ENCODE results near the gene CLMN. TPM values are rescaled to one million over a fixed set of nuclear protein-coding genes. Genes with fewer than 3 reads are reported as not detected.

CLMN gene
- total and polyA plus RNA-seq, 7 experiments from 2014 or later = 0.43 to 6.8 (median 0.70) TPM

GRCh38 chr14:95318399-95319311 is 1.1 kb downstream of the CLMN start:
- Histone ChIP-seq H3K4me3 (ENCODE audit: low read length) (peak overlapping the region; percentile 59), H3K36me3 (ENCODE audit: control insufficient read depth in 2 of 3, insufficient read depth in 3 of 3, low read length in 3 of 3) (no peaks in the 10 kb centered on the region), H3K27me3 (ENCODE audit: control insufficient read depth in 2 of 2, insufficient read depth in 2 of 2, low read length in 2 of 2) (peaks cover 0 to 7% of the 10 kb centered on the region in 2 donors), H3K9me3 (ENCODE audit: control insufficient read depth in 2 of 3, low read length in 3 of 3) (no peaks in the 10 kb centered on the region), H3K4me1 (ENCODE audit: control insufficient read depth in 2 of 2, insufficient read depth in 2 of 2, low read length in 2 of 2) (no peaks in the 10 kb centered on the region), H3K27ac (ENCODE audit: low read depth, low read length) (no peak overlapping the region)
- intact Hi-C loops (cut with micrococcal nuclease) = loop anchor here in 1 of 2 donors (2.0 kb wide), 1 partner anchor 162 kb away; the partner anchor contains the start of gene DICER1
- ChIA-PET POLR2A (no interaction called here), CTCF (no interaction called here)
- Mint-ChIP-seq H3K27me3 (peaks cover 7 to 48% (median 20%) of the 10 kb centered on the region in 5 donors), H3K4me3 (peak overlapping the region; percentile 47 to 94 (median 84)), H3K27ac (peak overlapping the region in 5 of 9 donors; percentile 2 to 91 (median 38)), H3K9me3 (no peaks in the 10 kb centered on the region), H3K4me1 (peaks cover 8 to 15% (median 12%) of the 10 kb centered on the region in 7 donors), H3K36me3 (no peaks in the 10 kb centered on the region)
- no peak for ATAC-seq
- DNase-seq = peak in 4 of 9 donors; percentile 1 to 14 (median 6)

- ChIA-PET CTCF (no interaction called here), POLR2A (no interaction called here)
- H3K4me3 Mint-ChIP-seq = peak overlapping the region; percentile 33 to 94 (median 84)
- no peaks in the 10 kb centered on the region for H3K36me3 Mint-ChIP-seq
- Histone ChIP-seq H3K27ac (ENCODE audit: low read depth, low read length) (no peak overlapping the region), H3K9me3 (ENCODE audit: control insufficient read depth in 2 of 3, low read length in 3 of 3) (no peaks in the 10 kb centered on the region), H3K4me3 (ENCODE audit: low read length) (no peak overlapping the region), H3K36me3 (ENCODE audit: control insufficient read depth in 2 of 3, insufficient read depth in 3 of 3, low read length in 3 of 3) (no peaks in the 10 kb centered on the region), H3K27me3 (ENCODE audit: control insufficient read depth in 2 of 2, insufficient read depth in 2 of 2, low read length in 2 of 2) (peaks cover 0 to 7% of the 10 kb centered on the region in 2 donors), H3K4me1 (ENCODE audit: control insufficient read depth in 2 of 2, insufficient read depth in 2 of 2, low read length in 2 of 2) (no peaks in the 10 kb centered on the region)
- H3K27me3 Mint-ChIP-seq = peaks cover 5 to 45% (median 20%) of the 10 kb centered on the region in 5 donors
- no peak for DNase-seq
- intact Hi-C loops (cut with micrococcal nuclease) = loop anchor here in 1 of 2 donors (2.0 kb wide), 1 partner anchor 161 kb away; the partner anchor contains the start of gene DICER1
- H3K27ac Mint-ChIP-seq = no peak overlapping the region
- ATAC-seq = no peak
- H3K9me3 Mint-ChIP-seq = no peaks in the 10 kb centered on the region
- H3K4me1 Mint-ChIP-seq = peaks cover 8 to 15% (median 12%) of the 10 kb centered on the region in 7 donors
Observed at GRCh38 chr14:95317817-95318343, 1.8 kb downstream of the CLMN start.

DNA sequence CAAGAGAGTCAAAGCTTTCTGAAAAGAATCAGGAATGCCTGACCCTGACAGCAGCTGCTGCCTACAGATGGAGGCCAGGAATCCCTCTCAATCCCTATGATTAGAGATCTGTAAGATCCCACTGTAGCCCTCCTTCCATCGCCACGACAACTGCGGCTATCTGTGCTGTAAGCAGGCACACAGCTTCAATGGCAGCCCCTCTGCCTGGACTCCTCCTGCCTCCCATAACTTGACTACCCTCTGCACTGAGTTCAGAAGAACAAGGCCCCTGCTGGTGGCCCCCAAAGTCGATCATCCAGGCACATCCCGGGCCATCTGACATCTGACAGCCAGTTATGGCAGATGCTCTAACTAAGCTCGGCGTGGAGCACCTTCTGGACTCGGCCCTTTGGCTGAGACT is 2.9 kb downstream of the CLMN start:
- Histone ChIP-seq H3K4me3 (ENCODE audit: low read length) (no peak overlapping the region), H3K27me3 (ENCODE audit: control insufficient read depth in 2 of 2, insufficient read depth in 2 of 2, low read length in 2 of 2) (peaks cover 0 to 4% of the 10 kb centered on the region in 2 donors), H3K36me3 (ENCODE audit: control insufficient read depth in 2 of 3, insufficient read depth in 3 of 3, low read length in 3 of 3) (no peaks in the 10 kb centered on the region), H3K4me1 (ENCODE audit: control insufficient read depth in 2 of 2, insufficient read depth in 2 of 2, low read length in 2 of 2) (no peaks in the 10 kb centered on the region), H3K9me3 (ENCODE audit: control insufficient read depth in 2 of 3, low read length in 3 of 3) (no peaks in the 10 kb centered on the region), H3K27ac (ENCODE audit: low read depth, low read length) (no peak overlapping the region)
- DNase-seq (no peak), ATAC-seq (no peak)
- peaks cover 5 to 40% (median 20%) of the 10 kb centered on the region in 5 donors for H3K27me3 Mint-ChIP-seq
- POLR2A ChIA-PET = no interaction called here
- no peak overlapping the region for H3K4me3 Mint-ChIP-seq
- no peaks in the 10 kb centered on the region for H3K9me3 Mint-ChIP-seq
- CTCF ChIA-PET = no interaction called here
- H3K4me1 Mint-ChIP-seq = peaks cover 8 to 15% (median 12%) of the 10 kb centered on the region in 7 donors
- intact Hi-C loops (cut with micrococcal nuclease) = no loop called here
- no peak overlapping the region for H3K27ac Mint-ChIP-seq
- no peaks in the 10 kb centered on the region for H3K36me3 Mint-ChIP-seq

- no peak for ATAC-seq
- CTCF ChIA-PET = no interaction called here
- Histone ChIP-seq H3K4me3 (ENCODE audit: low read length) (no peak overlapping the region), H3K27ac (ENCODE audit: low read depth, low read length) (no peak overlapping the region), H3K36me3 (ENCODE audit: control insufficient read depth in 2 of 3, insufficient read depth in 3 of 3, low read length in 3 of 3) (no peaks in the 10 kb centered on the region), H3K9me3 (ENCODE audit: control insufficient read depth in 2 of 3, low read length in 3 of 3) (no peaks in the 10 kb centered on the region), H3K27me3 (ENCODE audit: control insufficient read depth in 2 of 2, insufficient read depth in 2 of 2, low read length in 2 of 2) (peaks cover 0 to 4% of the 10 kb centered on the region in 2 donors), H3K4me1 (ENCODE audit: control insufficient read depth in 2 of 2, insufficient read depth in 2 of 2, low read length in 2 of 2) (no peaks in the 10 kb centered on the region)
- no peak for DNase-seq
- Mint-ChIP-seq H3K27me3 (peaks cover 5 to 31% (median 20%) of the 10 kb centered on the region in 5 donors), H3K36me3 (no peaks in the 10 kb centered on the region), H3K4me1 (peaks cover 8 to 15% (median 12%) of the 10 kb centered on the region in 7 donors), H3K27ac (no peak overlapping the region), H3K9me3 (no peaks in the 10 kb centered on the region), H3K4me3 (no peak overlapping the region)
- POLR2A ChIA-PET = no interaction called here
- intact Hi-C loops (cut with micrococcal nuclease) = no loop called here
Observed at GRCh38 chr14:95315579-95315978, 4.1 kb downstream of the CLMN start.

DNA sequence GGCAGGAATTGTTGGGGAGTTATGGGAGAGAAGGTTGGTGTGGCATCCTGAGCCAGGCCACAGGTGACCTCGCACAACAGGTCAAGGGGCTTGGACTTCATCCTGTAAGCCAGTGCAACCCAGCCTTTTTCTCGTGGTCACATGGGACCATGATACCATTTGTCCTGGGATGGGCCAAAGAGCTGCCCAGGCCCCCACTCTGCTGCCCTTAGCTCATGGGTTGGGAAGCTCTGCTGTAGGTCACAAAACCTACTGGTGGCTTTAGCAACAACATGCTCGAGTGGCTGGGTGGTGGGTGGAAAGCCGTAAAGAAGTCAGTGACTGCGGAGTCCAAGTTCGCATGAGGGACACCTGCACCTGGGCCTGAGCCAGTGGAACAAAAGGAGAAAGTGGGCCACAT is 4.6 kb downstream of the CLMN start:
- H3K4me3 Mint-ChIP-seq = no peak overlapping the region
- no peaks in the 10 kb centered on the region for H3K9me3 Mint-ChIP-seq
- H3K36me3 Mint-ChIP-seq = no peaks in the 10 kb centered on the region
- DNase-seq (no peak), ATAC-seq (no peak)
- CTCF ChIA-PET = no interaction called here
- Histone ChIP-seq H3K4me1 (ENCODE audit: control insufficient read depth in 2 of 2, insufficient read depth in 2 of 2, low read length in 2 of 2) (no peaks in the 10 kb centered on the region), H3K36me3 (ENCODE audit: control insufficient read depth in 2 of 3, insufficient read depth in 3 of 3, low read length in 3 of 3) (no peaks in the 10 kb centered on the region), H3K4me3 (ENCODE audit: low read length) (no peak overlapping the region), H3K9me3 (ENCODE audit: control insufficient read depth in 2 of 3, low read length in 3 of 3) (no peaks in the 10 kb centered on the region), H3K27me3 (ENCODE audit: control insufficient read depth in 2 of 2, insufficient read depth in 2 of 2, low read length in 2 of 2) (peaks cover 0 to 4% of the 10 kb centered on the region in 2 donors), H3K27ac (ENCODE audit: low read depth, low read length) (no peak overlapping the region)
- peaks cover 5 to 31% (median 20%) of the 10 kb centered on the region in 5 donors for H3K27me3 Mint-ChIP-seq
- H3K27ac Mint-ChIP-seq = no peak overlapping the region
- POLR2A ChIA-PET = no interaction called here
- intact Hi-C loops (cut with micrococcal nuclease) = no loop called here
- peaks cover 8 to 15% (median 12%) of the 10 kb centered on the region in 7 donors for H3K4me1 Mint-ChIP-seq

GRCh38 chr14:95314609-95315008 is 5.1 kb downstream of the CLMN start:
- no peaks in the 10 kb centered on the region for H3K4me1 ChIP-seq (ENCODE audit: control insufficient read depth in 2 of 2, insufficient read depth in 2 of 2, low read length in 2 of 2)
- POLR2A ChIA-PET = no interaction called here
- intact Hi-C loops (cut with micrococcal nuclease) = no loop called here

More at GRCh38 chr14:95314609-95315008, 5.1 kb downstream of the CLMN start:
- CTCF ChIA-PET = no interaction called here
- Mint-ChIP-seq H3K36me3 (no peaks in the 10 kb centered on the region), H3K9me3 (no peaks in the 10 kb centered on the region), H3K27ac (no peak overlapping the region), H3K4me1 (peaks cover 8 to 15% (median 12%) of the 10 kb centered on the region in 7 donors), H3K27me3 (peaks cover 5 to 31% (median 20%) of the 10 kb centered on the region in 5 donors), H3K4me3 (no peak overlapping the region)
- Histone ChIP-seq H3K27ac (ENCODE audit: low read depth, low read length) (no peak overlapping the region), H3K4me3 (ENCODE audit: low read length) (no peak overlapping the region), H3K36me3 (ENCODE audit: control insufficient read depth in 2 of 3, insufficient read depth in 3 of 3, low read length in 3 of 3) (no peaks in the 10 kb centered on the region), H3K27me3 (ENCODE audit: control insufficient read depth in 2 of 2, insufficient read depth in 2 of 2, low read length in 2 of 2) (peaks cover 0 to 4% of the 10 kb centered on the region in 2 donors), H3K9me3 (ENCODE audit: control insufficient read depth in 2 of 3, low read length in 3 of 3) (no peaks in the 10 kb centered on the region)
- peak in 1 of 9 donors; percentile 37 for DNase-seq
- ATAC-seq = no peak
